Lower leg skin (tissue), 3 donors: ENCODE results near the gene CDH10.

ENCODE experiments used
- CTCF ChIP-seq, 3 donors: fragments of 450-650 bp; IDR thresholded peaks; one replicate each; pipeline ENCODE4 v1.5.1; 2016; ENCODE audit warnings: antibody characterized with exemption in 3 of 3, mild to moderate bottlenecking in 3 of 3, moderate library complexity in 2 of 3
- POLR2A ChIP-seq, 2 donors: fragments of 450-650 bp; IDR thresholded peaks; one replicate each; pipeline ENCODE4 v1.6.1; 2016 to 2017; ENCODE audit warnings: antibody characterized with exemption in 2 of 2, mild to moderate bottlenecking in 1 of 2, moderate library complexity in 1 of 2

GRCh38 chr5:24487368-24488229 lies 157.2 kb downstream of the CDH10 start:
- TF ChIP-seq CTCF (IDR thresholded peaks at IDR 0.05) (no peak), POLR2A (IDR thresholded peaks at IDR 0.05) (no peak)
